Measurements from ENCODE around the gene LIPM.

GRCh38 chr10:88805924-88806323, 3.4 kb downstream of the LIPM start:
- no peak for TF ChIP-seq TCF12 (IDR thresholded peaks at IDR 0.05; ENCODE audit: low read depth)
- TF ChIP-seq YY1 (IDR thresholded peaks at IDR 0.05; ENCODE audit: low read depth): no peak
- TF ChIP-seq REST (IDR thresholded peaks at IDR 0.05; ENCODE audit: low read depth): no peak
- TF ChIP-seq USF1 (IDR thresholded peaks at IDR 0.05): no peak
- TF ChIP-seq RAD21 (IDR thresholded peaks at IDR 0.05; ENCODE audit: low read depth): no peak
- no peak for TF ChIP-seq EP300 (IDR thresholded peaks at IDR 0.05; ENCODE audit: borderline replicate concordance)
- no peak for TF ChIP-seq MAX (IDR thresholded peaks at IDR 0.05)
- TF ChIP-seq CEBPB (IDR thresholded peaks at IDR 0.05): no peak
- TF ChIP-seq NFIC (IDR thresholded peaks at IDR 0.05): no peak
- no peak for TF ChIP-seq ZBTB7A (IDR thresholded peaks at IDR 0.05; ENCODE audit: low read depth)
- no peak for TF ChIP-seq CREB1 (IDR thresholded peaks at IDR 0.05; ENCODE audit: low read depth)
- TF ChIP-seq TAF1 (IDR thresholded peaks at IDR 0.05; ENCODE audit: low read depth): no peak
- TF ChIP-seq EGR1 (IDR thresholded peaks at IDR 0.05): no peak

All from Ishikawa (cell line).